OCI-LY1 (cell line): ENCODE measurements around the gene LRIG1.

ENCODE experiments used
- H2AFZ ChIP-seq: fragments of 200-600 bp; sonication (generic), shearing (Covaris generic); 2 replicates; pipeline ENCODE4 v1.6.0; 2014; ENCODE audit warnings: antibody characterized with exemption, mild to moderate bottlenecking, low read length
- H3F3A ChIP-seq: fragments of 200-600 bp; sonication (generic), shearing (Covaris generic); 2 replicates; pipeline ENCODE4 v1.6.0; 2014; ENCODE audit warnings: mild to moderate bottlenecking, antibody characterized with exemption, low read length, moderate library complexity; ENCODE audit not compliant: insufficient read depth
- H3K27ac ChIP-seq: fragments of 200-600 bp; sonication (generic); 2 replicates; pipeline ENCODE4 v1.5.1; 2014; ENCODE audit warnings: low read length, mixed run types, mild to moderate bottlenecking, low read depth; ENCODE audit not compliant: poor library complexity, severe bottlenecking
- H3K27me3 ChIP-seq: fragments of 200-600 bp; sonication (generic); 2 replicates; pipeline ENCODE4 v1.6.0; 2014; ENCODE audit warnings: antibody characterized with exemption, mild to moderate bottlenecking, low read length, moderate library complexity; ENCODE audit not compliant: insufficient read depth
- H3K36me3 ChIP-seq: fragments of 200-600 bp; sonication (generic); 2 replicates; pipeline ENCODE4 v1.6.1; 2014; ENCODE audit warnings: mild to moderate bottlenecking, antibody characterized with exemption, low read length, moderate library complexity, mixed read lengths; ENCODE audit not compliant: insufficient read depth
- H3K4me1 ChIP-seq: fragments of 200-600 bp; sonication (generic); 2 replicates; pipeline ENCODE4 v1.5.1; 2014; ENCODE audit warnings: mild to moderate bottlenecking, low read length, moderate library complexity; ENCODE audit not compliant: insufficient read depth, severe bottlenecking
- H3K4me2 ChIP-seq: fragments of 200-600 bp; sonication (generic), shearing (Covaris generic); 2 replicates; pipeline ENCODE4 v1.6.1; 2014; ENCODE audit warnings: low read length
- H3K4me3 ChIP-seq: fragments of 200-600 bp; sonication (generic); 2 replicates; pipeline ENCODE4 v1.5.1; 2014; ENCODE audit warnings: low read length, low read depth, mild to moderate bottlenecking, mixed read lengths; ENCODE audit not compliant: poor library complexity, severe bottlenecking
- H3K79me2 ChIP-seq: fragments of 200-600 bp; shearing (Covaris generic); 2 replicates; pipeline ENCODE4 v1.6.1; 2016; ENCODE audit warnings: mixed run types, low read length, mixed read lengths; ENCODE audit not compliant: insufficient read depth
- H3K9ac ChIP-seq: fragments of 200-600 bp; sonication (generic), shearing (Covaris generic); 2 replicates; pipeline ENCODE4 v1.6.1; 2014; ENCODE audit warnings: mild to moderate bottlenecking, low read length, mixed read lengths
- H3K9me2 ChIP-seq: fragments of 200-600 bp; sonication (generic), shearing (Covaris generic); 2 replicates; pipeline ENCODE4 v1.6.1; 2014; ENCODE audit warnings: low read depth, mild to moderate bottlenecking, low read length, mixed read lengths
- H3K9me3 ChIP-seq: fragments of 200-600 bp; shearing (Covaris generic); 2 replicates; pipeline ENCODE4 v1.6.1; 2014; ENCODE audit warnings: low read length, mixed read lengths
- H4K20me1 ChIP-seq: fragments of 200-600 bp; sonication (generic), shearing (Covaris generic); 2 replicates; pipeline ENCODE4 v1.6.0; 2016; ENCODE audit warnings: mild to moderate bottlenecking, low read length; ENCODE audit not compliant: insufficient read depth
- EZH2 ChIP-seq: fragments of 200-600 bp; sonication (generic), shearing (Covaris generic); IDR thresholded peaks from 2 replicates; pipeline ENCODE4 v1.8.0; 2017; ENCODE audit warnings: borderline replicate concordance, mixed run types, mild to moderate bottlenecking, antibody characterized with exemption, low read length, moderate library complexity, mixed read lengths
- TF ChIP-seq, protein P1 (sequence below): fragments of 200-600 bp; sonication (generic), shearing (Covaris generic); IDR thresholded peaks from 2 replicates; pipeline ENCODE4 v1.5.1; 2017; ENCODE audit warnings: mild to moderate bottlenecking, antibody characterized with exemption, low read length, moderate library complexity, mixed read lengths

LRIG1 gene

GRCh38 chr3:66353039-66353438 is 147.8 kb downstream of the LRIG1 start:
- H3F3A ChIP-seq = no peaks in the 10 kb centered on the region
- H3K9me2 ChIP-seq = no peaks in the 10 kb centered on the region
- H3K4me3 ChIP-seq = no peak overlapping the region
- no peak overlapping the region for H3K9ac ChIP-seq
- no peaks in the 10 kb centered on the region for H3K36me3 ChIP-seq
- no peaks in the 10 kb centered on the region for H4K20me1 ChIP-seq
- H3K79me2 ChIP-seq = no peaks in the 10 kb centered on the region
- no peaks in the 10 kb centered on the region for H3K4me1 ChIP-seq
- no peak overlapping the region for H2AFZ ChIP-seq
- no peaks in the 10 kb centered on the region for H3K9me3 ChIP-seq
- no peak overlapping the region for H3K4me2 ChIP-seq
- H3K27me3 ChIP-seq = no peaks in the 10 kb centered on the region
- no peak overlapping the region for H3K27ac ChIP-seq
- TF ChIP-seq EZH2 = no peak
- TF ChIP-seq, protein P1, sequence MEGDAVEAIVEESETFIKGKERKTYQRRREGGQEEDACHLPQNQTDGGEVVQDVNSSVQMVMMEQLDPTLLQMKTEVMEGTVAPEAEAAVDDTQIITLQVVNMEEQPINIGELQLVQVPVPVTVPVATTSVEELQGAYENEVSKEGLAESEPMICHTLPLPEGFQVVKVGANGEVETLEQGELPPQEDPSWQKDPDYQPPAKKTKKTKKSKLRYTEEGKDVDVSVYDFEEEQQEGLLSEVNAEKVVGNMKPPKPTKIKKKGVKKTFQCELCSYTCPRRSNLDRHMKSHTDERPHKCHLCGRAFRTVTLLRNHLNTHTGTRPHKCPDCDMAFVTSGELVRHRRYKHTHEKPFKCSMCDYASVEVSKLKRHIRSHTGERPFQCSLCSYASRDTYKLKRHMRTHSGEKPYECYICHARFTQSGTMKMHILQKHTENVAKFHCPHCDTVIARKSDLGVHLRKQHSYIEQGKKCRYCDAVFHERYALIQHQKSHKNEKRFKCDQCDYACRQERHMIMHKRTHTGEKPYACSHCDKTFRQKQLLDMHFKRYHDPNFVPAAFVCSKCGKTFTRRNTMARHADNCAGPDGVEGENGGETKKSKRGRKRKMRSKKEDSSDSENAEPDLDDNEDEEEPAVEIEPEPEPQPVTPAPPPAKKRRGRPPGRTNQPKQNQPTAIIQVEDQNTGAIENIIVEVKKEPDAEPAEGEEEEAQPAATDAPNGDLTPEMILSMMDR = no peak

DNA sequence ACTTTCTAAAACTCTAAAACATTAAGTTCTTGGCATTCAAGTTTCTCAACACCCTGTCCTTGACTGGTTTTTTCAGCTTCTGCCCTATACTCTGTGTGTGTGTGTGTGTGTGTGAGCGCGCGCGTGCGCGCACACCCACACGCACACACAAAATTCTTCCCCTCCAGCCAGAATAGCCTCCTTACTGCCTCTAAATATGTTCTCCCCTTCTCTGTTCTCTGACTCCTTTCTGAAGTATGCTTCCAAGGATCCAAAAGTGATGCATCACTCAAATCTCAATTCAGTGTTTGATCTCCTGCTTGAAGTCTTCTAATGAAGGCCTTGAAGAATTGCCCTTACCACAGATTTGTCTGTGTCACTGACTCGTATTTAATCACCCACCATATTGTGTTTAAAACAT is 150.2 kb downstream of the LRIG1 start:
- H3K9ac ChIP-seq = no peak overlapping the region
- no peak for TF ChIP-seq EZH2
- TF ChIP-seq, protein P1 = no peak
- H2AFZ ChIP-seq = no peak overlapping the region
- no peaks in the 10 kb centered on the region for H3K27me3 ChIP-seq
- no peaks in the 10 kb centered on the region for H4K20me1 ChIP-seq
- no peaks in the 10 kb centered on the region for H3K9me3 ChIP-seq
- no peaks in the 10 kb centered on the region for H3K4me1 ChIP-seq
- H3K27ac ChIP-seq = no peak overlapping the region
- H3K36me3 ChIP-seq = no peaks in the 10 kb centered on the region
- no peaks in the 10 kb centered on the region for H3F3A ChIP-seq
- no peaks in the 10 kb centered on the region for H3K79me2 ChIP-seq
- H3K4me3 ChIP-seq = no peak overlapping the region
- no peak overlapping the region for H3K4me2 ChIP-seq
- H3K9me2 ChIP-seq = no peaks in the 10 kb centered on the region

DNA sequence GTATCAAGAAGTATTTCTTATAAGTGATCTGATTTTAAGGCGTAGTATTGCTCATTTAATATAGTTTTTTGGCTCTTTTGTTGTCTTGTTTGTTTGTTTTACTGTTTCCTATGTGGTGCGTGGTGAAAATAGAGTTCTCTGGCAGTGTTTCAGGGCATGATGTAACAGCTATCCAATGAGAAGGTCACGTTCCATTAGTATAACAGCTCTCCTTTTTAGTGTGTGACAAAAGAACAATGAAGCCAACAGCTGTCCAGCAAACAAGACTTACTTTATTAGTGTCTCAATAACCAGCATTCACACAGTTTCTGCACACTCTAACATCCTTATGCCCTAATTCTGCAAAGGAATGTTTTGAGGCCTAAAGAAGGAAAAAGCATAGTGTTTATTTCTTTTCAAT is 152.1 kb downstream of the LRIG1 start:
- TF ChIP-seq, protein P1 = no peak
- TF ChIP-seq EZH2 = no peak
- no peak overlapping the region for H3K4me3 ChIP-seq
- no peaks in the 10 kb centered on the region for H3K9me3 ChIP-seq
- no peaks in the 10 kb centered on the region for H3K4me1 ChIP-seq
- H2AFZ ChIP-seq = no peak overlapping the region
- H4K20me1 ChIP-seq = no peaks in the 10 kb centered on the region
- no peak overlapping the region for H3K9ac ChIP-seq
- H3K36me3 ChIP-seq = no peaks in the 10 kb centered on the region
- H3K27me3 ChIP-seq = no peaks in the 10 kb centered on the region
- H3F3A ChIP-seq = no peaks in the 10 kb centered on the region
- no peaks in the 10 kb centered on the region for H3K79me2 ChIP-seq
- H3K9me2 ChIP-seq = no peaks in the 10 kb centered on the region
- H3K27ac ChIP-seq = no peak overlapping the region
- H3K4me2 ChIP-seq = no peak overlapping the region
